GM19351 (cell line): Measurements from ENCODE around the gene SYNDIG1.

Experiments used
- ATAC-seq: cut with Tn5 transposase; IDR thresholded peaks from one replicate; pipeline ENCODE4 v1.9.1; 2021; ENCODE audit warnings: mild to moderate bottlenecking, moderate library complexity; ENCODE audit not compliant: unreplicated experiment

Gene SYNDIG1

DNA sequence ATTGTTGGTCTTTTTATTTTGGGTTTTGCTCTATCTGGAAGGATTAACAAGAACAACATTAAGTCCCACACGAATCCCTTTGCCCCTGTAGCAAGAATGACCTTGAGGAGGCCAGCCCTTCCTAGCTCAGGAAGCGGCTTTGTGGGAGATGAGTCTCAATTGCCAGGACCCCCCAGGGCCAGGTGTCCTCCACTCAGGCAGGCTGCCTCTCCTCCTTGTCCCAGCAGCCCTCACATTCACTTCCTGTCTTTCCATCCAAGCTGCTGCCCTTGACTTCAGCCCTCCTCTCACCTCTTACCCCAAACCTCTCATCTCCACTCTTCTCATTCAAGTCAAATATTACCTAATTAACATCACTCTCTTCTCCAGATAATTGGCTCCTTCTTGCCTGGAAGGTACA is 22.6 kb upstream of the SYNDIG1 start:
- ATAC-seq, result no peak

GRCh38 chr20:24448170-24448569 is 21.3 kb upstream of the SYNDIG1 start:
- ATAC-seq, result no peak

DNA sequence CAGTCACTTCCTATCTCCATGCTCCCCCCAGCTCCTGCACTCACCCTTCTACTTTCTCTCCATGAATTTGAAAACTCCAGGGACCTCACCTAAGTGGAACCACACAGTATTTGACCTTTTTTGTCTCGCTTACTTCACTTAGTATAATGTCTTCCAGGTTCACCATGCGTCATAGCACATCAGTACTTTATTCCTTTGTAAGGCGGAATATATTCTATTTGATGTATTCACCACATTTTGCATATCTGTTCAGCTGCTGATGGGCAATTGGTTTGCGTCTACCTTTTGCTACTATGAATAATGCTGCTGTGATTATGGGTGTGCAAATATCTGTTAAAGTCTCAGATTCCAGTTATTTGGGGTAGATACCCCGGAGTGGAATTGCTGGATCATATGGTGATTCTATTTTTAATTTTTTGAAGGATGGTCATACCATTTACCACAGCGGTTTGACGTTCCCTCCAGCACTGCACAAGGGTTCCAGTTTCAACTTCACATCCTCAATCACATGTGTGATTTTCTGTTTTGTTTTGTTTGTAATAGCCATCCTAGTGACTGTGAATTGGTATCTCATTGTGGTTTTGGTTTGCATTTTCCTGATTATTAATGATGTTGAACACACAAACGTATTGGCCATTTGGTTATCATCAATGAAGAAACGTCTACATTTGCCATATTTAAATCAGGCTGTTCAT is 20.3 kb upstream of the SYNDIG1 start:
- no peak for ATAC-seq

DNA sequence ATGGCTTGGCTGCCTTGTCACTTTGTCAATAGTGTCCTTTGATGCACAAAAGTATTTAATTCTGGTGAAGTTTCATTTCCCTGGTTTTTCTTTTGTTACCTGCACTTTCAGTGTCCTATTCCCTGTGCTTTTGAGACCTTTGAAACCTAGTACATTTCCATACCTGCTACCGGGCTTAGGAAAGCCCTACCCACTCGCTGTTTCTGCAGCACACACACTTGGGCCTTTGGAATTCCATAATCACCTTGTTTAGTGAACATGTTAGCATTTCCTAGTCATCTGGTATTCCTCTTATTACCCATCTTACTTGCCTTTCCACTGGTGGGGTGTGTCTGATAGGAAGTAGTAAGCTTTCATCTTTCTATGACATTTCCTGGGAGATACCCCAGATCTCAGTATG is 19.3 kb upstream of the SYNDIG1 start:
- ATAC-seq, result no peak

DNA sequence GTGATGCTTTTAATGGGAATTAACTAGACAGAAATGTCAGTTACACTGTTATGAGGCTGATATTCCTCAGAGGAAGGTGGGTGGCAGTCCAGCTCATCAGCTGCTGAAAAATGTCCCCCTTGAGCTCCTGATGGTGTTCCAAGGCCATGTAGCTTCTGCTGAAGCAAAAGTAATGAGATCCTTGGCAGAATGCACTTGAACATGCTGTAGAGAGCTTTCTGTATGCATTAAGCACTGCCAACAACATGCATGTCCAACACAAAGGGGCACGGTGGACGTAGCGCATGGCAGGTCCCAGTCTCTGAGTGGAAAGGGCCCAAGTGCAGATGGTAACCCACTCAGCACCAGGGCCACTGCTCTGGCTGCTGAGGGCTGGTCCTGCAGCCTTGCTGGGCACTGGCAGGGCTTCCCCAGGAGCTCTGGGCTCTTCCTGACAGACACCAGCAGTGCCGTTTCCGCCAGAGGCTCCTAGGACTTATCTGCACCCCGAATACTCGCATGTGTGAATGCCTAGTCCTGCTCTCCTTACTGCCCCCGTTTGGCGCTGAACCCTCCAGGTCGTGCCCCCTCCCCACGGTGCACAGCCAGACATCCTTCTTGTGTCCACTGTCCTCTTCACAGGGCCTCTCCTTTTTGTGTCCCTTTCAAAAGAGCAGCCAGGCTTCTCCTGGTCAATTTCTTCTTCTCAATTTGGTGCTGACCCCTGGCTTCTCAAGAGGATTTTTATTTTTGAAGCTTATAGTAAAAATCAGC is 18.6 kb upstream of the SYNDIG1 start:
- ATAC-seq, result no peak

- no peak for ATAC-seq
These were observed 18.0 kb upstream of the SYNDIG1 start for GRCh38 chr20:24451428-24451827.

DNA sequence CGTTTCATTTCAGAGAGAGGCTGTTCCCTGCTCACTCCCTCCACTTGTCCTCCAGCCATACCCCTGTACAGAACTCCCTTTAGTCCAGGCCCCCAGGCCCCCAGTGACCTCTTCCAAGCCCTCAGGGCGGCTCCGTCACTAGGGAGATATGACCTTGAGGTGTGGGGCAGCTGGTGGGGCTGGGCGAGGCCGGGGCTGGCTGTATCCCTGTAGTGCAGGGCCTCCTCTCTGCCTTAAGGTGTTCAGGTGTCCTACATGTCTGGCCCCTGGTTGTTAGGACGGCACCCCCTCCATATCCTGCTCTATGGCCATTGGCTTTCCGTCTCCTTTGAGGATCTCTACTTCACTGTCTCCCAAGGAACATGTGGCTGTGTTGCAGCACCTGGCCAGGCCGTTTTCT is 17.4 kb upstream of the SYNDIG1 start:
- ATAC-seq, result no peak

DNA sequence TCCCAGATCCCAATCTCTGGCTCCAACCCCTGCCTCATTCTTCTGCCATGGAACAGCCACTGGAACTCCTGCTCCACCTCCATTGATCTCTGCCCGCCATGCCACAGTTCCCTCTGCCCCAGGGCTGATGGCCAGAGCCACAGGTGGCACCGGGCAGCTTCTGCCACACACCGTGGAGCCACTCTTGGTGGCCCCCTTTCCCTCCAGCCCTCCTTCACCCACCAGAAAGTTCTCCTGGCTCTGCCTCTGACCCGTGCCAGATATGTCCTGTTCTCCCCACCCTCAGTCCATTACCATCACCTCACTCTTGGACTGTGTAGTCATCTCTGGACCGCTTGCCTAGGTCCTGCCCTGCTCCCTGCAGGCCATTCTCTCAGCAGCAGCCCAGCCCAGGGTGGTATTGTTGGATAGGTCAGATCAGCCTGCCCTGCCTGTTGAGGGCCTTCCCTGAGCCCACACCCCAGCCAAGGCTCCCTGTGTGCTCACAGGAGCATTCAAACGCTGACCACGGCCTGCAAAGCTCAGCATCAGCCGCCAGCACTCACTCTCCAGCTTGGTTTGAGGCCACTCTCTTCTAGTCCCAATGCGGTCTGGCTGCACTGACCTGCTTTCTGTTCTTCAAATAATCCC is 16.8 kb upstream of the SYNDIG1 start:
- no peak for ATAC-seq

- ATAC-seq, result no peak
These were observed 15.6 kb upstream of the SYNDIG1 start for GRCh38 chr20:24453869-24454268.

- no peak for ATAC-seq
These were observed 14.3 kb upstream of the SYNDIG1 start for GRCh38 chr20:24455081-24455480.

DNA sequence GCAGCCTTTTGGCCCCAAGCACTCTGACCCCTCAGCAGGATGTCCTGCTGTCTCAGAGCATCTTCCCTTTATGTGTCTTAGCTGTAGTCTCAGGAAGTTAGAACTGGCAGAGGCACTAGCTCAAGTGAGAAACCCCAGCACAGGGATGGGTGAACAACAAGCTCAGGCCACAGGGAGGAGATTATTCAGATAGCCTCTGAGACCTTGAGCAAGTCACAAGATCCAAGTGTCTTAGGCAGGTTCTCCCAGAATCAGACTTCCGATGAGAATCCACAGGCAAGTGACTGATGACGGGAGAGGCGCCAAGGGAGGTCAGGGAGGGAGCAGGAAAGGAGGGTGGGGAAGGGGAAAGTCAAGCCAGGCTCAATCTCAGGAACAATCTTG is 13.0 kb upstream of the SYNDIG1 start:
- ATAC-seq, result no peak

DNA sequence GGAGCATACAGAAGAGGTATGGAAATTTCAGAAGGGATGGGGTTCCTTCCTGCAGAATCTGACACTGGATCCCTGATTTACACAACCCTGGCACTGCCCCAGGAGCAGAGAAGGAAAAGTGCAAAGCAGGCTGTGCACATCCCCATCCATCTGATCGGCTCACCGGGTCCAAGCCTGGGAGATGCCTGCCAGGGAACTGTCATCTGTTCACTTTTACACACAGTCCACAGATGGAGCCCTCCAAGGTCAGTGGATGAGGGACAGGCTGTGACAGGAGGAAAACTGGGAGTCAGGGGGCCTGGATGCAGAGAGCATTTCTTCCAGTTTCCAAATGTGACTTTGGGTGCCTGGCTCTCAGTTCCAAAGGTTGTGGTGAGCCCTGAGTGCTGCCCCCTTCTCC is 11.0 kb upstream of the SYNDIG1 start:
- ATAC-seq, result no peak

- no peak for ATAC-seq
These were observed 9.7 kb upstream of the SYNDIG1 start for GRCh38 chr20:24459733-24460132.

DNA sequence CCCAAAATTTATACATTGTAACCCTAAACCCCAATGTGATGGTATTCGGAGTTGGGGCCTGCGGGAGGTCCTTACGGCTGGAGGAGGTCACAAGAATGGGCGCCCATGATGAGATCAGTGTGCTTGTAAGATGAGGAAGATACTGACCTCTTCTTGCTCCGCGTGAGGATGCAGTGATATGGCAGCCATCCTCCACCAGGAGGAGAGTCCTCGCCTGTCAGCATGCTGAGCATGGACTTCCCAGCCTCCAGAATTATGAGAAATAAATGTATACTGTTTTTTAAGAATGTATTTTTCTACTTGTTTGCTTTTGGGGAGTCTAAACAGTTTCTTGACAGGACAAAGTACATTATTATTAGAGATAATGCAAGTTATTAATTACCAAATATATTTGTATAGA is 8.7 kb upstream of the SYNDIG1 start:
- no peak for ATAC-seq

GRCh38 chr20:24461848-24462247 is 7.6 kb upstream of the SYNDIG1 start:
- no peak for ATAC-seq

- ATAC-seq, result no peak
These were observed 6.9 kb upstream of the SYNDIG1 start for GRCh38 chr20:24462460-24463010.

DNA sequence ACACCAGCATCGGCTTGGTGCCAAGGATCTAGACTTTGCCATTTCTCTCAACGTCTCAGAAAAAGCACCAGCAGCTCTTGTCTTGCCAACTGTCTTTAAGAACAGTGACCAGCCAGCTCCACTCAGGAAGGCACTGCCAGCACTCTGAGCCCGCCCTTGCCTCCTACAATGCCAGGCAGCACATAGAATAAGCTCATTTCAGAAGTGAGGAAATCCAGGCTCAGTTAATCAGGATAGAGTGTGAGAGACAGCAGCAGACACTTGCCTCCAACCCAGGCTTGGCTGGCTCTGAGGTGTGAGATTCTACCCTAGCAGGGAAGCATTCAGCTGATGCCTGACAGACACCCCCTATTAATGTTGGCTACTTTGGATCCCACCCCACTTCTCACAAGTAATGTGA is 4.3 kb upstream of the SYNDIG1 start:
- ATAC-seq, result no peak

DNA sequence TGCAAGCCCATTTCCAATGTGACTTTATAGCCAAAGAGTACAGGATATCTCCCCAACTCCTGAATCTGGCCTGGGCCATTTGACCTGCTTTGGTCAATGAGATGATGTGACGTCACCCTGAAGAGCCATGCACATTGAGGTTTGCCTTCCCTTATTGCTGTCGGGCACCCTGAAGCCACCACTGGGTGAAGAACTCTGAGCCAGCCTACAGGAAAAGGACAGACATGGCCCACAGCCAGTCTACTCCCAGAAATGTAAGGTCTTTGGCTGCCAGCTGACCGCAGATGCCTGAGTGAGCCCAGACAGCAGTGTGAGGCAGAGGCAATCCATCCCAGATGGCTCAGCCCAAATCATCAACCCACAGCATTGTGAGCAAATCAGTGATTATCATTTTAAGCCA is 3.7 kb upstream of the SYNDIG1 start:
- no peak for ATAC-seq

DNA sequence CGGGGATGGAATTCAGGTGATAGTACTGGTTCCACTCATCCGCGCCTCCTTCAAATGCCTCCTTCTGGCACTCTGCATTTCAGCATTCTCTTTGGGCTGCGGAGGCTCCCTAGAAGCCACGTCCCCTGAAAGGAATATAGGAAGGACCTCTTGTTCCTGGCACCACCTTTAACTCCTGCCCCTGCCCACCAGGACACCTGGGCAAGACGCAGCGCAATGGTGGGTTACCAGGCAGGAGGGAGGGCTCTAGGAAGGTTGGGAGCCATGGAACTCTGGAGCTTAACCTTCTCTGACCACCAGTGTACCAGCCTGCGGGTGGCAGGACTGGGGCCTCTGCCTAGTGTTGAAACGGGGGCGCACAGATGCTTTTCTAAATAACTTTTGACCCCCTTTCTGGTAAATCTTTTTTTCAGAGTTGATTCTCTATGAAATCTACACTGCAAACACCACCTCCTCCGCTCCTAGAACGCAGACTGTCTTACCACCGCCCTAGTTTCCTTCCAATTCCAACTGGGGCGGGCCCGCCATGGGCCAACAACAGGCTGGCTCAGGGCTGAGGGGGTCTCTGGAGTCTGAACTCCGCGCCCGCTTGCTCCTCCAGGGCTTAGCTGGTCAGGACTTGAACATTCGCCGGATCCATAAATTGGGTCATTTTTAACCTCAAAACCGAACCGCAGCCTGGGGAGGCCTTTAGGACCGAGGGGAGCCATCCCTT is 871 bp upstream of the SYNDIG1 start:
- ATAC-seq, result no peak

- ATAC-seq, result no peak
These were observed 691 bp downstream of the SYNDIG1 start for GRCh38 chr20:24469894-24470745.
